GM12873 (cell line): ENCODE measurements around the gene PLXNC1.

ENCODE experiments used
- CTCF ChIP-seq: IDR thresholded peaks from 2 replicates; pipeline ENCODE4 v1.5.1; 2012; ENCODE audit warnings: low read depth, mild to moderate bottlenecking, moderate library complexity, low read length, control low read depth; ENCODE audit not compliant: insufficient read depth; ENCODE audit errors: missing control alignments

PLXNC1 gene

GRCh38 chr12:94206886-94207285 is 58.5 kb downstream of the PLXNC1 start:
- no peak for TF ChIP-seq CTCF

- TF ChIP-seq CTCF, result no peak
Measured at GRCh38 chr12:94207467-94207848, 59.1 kb downstream of the PLXNC1 start.

GRCh38 chr12:94207849-94208621 is 59.7 kb downstream of the PLXNC1 start:
- TF ChIP-seq CTCF, result no peak

- TF ChIP-seq CTCF, result peak; percentile 9
Measured at GRCh38 chr12:94208622-94208966, 60.2 kb downstream of the PLXNC1 start.

GRCh38 chr12:94209240-94209639 is 60.9 kb downstream of the PLXNC1 start:
- no peak for TF ChIP-seq CTCF

GRCh38 chr12:94211021-94211420 is 62.6 kb downstream of the PLXNC1 start:
- TF ChIP-seq CTCF, result no peak

GRCh38 chr12:94218233-94218632 is 69.9 kb downstream of the PLXNC1 start:
- no peak for TF ChIP-seq CTCF
